HL-60 (cell line): ENCODE measurements around the gene SECISBP2.

Source experiments
- REST ChIP-seq: IDR thresholded peaks from 2 replicates; pipeline ENCODE4 v1.6.1; 2012; ENCODE audit warnings: low read depth; ENCODE audit not compliant: insufficient replicate concordance
- SPI1 ChIP-seq: IDR thresholded peaks from 2 replicates; pipeline ENCODE4 v1.6.1; 2012; ENCODE audit warnings: low read depth, mild to moderate bottlenecking, borderline replicate concordance

- TF ChIP-seq SPI1 (no peak), REST (no peak)
These were observed 41.5 kb downstream of the SECISBP2 start for GRCh38 chr9:89359751-89360261.
